Measurements from ENCODE around the gene ZFP36. TPM values are rescaled to one million over a fixed set of nuclear protein-coding genes. Genes with fewer than 3 reads are reported as not detected.

The ZFP36 gene
- total RNA-seq, 1 donor from 2014 or later = 141 TPM

DNA sequence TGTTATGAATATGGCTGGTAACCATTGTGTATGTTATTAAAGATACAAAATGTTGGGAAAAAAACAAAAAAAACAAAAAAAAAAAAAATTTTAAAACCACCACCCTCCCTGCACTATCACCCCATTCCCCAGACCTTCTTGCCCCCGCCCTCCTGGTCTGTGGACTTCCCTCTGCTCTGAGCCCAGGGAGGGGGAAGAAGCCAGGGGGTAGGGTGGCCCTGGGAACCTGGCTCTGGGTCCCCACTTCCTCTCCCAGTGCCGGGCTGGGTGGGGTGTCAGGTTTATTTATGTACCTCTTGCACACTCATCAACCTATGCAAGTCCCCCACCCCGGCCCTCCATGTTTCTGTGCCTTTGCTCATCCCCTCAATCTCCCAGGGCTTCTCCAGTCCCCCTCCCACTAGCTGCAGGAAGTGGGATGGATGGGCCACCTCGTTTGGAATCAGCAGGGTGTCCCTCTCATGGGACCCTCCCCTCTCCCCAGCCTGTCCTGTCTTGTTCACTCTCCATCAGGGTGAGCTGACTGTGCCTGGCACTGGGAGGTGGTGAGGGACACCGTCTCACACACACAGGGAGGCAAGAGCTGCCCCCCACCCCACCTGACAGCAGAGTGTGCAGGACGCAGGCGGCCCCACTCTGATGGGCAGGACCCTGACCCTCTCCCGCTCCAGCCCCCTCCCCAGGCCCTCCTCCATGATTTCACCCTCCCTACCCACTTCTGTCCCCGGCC lies 21.6 kb upstream of the ZFP36 start:
- ATAC-seq = no peak

DNA sequence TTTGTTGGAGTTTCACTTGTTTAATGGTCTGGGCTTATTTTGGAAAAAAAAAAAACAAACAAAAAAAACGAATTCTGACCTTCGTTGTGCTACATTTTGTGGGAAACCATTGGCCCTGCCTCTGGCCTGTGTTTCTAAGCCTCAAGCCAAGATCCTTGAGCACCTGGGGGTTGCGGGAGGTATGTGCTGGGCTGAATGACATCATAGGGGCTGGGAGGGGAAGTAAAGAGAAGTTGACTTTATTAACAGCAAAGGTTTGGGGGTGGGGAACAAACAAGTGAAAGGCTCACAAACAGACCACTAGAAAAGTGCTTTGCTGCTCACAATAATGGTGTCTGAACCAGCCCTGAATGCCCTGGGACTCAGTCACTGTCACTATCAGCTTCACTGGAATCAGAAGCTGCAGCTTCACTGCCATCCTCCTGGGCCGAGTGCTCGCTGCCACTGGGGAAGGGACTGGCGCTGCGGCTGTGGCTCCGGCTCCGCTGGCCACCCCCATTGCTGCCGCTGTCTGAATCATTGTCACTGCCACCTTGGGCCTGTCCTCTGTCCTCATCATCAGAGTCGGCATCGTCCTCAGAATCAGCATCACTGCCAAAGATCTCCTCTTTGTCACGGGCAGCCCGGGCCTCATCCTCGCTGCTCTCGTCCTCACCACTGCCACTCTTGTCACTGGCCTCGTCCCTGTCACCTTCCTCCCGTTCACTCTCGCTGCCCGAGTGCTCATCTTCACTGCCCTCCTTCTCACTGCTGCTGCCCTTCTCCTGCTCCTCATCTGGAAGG lies 20.8 kb upstream of the ZFP36 start:
- no peak for ATAC-seq

DNA sequence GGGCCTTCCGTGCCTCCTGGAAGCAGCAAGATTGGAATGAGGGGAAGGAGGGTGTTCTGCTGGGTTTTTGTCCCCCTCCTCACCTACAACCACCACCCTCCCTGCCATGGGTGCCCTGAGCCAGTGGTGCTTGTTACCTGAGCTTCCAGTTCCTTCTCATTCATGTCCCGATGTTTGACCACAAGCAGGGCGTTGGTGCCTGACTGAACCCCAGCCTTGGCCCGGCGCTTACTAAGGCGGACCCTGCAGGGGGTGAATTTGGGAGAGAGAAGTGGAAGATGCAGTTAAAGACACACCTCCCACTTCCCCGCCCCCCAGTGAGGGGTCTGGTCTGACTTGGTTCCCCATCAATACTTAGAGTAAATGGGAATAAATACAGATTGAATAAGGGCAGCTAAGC lies 20.1 kb upstream of the ZFP36 start:
- ATAC-seq = no peak

DNA sequence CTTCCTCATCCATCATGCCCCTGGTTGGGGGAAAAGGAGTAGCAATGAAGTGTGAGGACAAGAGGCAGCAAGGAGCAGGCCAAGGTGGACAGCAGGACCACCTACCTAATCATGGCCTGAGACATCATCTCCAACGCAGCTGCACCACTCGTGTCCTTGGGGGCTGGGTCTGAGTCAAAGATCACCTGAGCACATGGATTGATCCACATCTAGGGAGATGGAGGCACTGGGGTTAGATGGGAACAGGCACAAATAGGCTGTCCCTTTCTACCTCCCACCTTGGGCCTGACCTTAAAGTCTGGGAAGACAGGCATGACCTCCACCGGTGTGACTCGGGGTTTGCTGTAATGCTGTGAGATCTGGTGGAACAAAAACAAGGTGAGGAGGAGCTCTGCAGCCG lies 18.0 kb upstream of the ZFP36 start:
- ATAC-seq = no peak

DNA sequence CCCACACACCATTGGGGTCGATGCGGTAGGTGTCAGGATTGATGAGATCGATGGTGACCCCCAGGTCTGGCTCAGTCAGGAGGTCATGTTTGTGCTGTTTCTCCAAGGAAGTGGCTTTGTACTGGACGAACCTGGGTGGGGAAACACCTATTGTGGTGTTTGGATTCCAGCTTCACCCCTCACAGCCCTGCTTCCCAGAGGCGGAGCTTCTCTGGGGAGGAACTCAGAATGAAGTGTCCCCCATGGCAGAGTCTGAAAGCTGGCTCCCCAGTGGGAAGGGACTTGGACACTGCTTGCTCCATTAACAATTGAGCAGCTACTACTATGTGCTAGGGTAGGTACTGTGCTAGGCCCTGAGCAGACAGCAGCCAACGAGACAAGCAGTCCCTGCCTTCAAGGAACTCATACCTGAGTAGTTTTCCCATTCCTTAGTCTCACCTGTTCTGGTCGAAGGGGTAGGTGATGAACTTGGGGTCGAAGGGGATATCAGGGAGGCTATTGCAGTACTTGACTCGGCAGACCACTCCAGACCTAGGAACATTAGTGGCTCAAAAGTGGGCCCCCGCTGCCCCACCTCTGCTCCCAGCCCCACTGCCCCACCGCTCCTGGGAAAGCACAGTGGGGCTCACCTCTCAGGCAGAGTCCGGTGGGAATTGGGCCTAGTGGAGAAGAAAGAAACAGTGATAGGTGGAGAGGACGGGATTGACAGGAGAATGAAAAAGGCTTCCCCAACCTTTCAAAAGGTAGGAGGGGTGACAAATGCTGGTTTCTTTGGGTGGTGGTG lies 16.8 kb upstream of the ZFP36 start:
- ATAC-seq = no peak

DNA sequence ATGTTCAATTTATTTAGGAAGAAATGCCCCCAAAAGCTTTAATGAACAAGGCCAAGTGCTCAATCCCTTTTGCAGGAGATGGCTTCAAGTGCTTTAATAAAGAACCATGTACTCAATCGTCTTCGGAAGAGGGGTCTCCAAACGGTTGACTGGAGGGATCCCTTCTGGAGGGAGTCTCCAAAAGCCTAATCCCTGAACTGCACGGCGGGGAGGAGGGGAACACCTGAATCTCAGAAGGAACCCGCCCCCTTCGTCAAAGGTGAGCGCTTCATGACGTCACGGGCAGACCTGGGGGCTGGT lies 16.2 kb upstream of the ZFP36 start:
- ATAC-seq = peak; percentile 50

DNA sequence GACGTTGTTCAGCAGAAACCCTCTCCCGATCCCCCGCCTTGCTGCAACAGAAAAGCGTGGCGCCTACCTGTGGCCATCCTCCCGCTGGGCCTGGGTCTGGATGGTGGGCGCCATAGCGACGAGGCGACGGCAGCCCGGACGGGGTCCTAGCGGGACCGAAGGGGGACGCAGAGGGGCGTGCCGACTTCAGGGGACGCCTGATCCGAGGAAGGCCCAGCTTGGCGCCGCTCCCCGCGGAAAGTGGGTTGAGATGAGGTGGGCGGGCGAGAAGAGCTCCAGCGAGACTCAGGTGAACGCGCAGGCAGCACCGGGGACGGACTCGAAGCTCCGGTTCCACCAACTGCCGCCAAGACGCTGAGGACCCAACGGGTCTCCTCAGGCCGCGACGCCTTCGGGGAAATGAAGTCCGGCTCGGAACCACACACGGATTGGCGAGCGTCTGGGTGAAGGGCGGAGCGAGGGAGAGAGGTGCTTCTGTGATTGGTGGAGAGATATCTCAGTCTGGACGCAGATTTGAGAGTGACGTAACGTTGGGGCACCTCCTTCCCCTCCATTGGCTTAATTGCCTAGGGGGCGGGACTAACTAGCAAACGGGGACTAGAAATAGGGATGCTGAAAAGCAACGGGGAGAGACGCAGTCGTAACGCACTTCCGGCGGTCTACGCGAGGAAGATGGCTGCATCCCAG lies 15.8 kb upstream of the ZFP36 start, which contains the start of the genes MED29 and PAF1:
MED29 (plus strand) TSS at position 628 of the 687 bp plus-strand sequence; CDS start at position 673, 45 bp downstream.
PAF1 (minus strand) TSS at position 356 of the 687 bp plus-strand sequence; CDS start at position 114, 242 bp downstream.
- ATAC-seq = peak; percentile 97

DNA sequence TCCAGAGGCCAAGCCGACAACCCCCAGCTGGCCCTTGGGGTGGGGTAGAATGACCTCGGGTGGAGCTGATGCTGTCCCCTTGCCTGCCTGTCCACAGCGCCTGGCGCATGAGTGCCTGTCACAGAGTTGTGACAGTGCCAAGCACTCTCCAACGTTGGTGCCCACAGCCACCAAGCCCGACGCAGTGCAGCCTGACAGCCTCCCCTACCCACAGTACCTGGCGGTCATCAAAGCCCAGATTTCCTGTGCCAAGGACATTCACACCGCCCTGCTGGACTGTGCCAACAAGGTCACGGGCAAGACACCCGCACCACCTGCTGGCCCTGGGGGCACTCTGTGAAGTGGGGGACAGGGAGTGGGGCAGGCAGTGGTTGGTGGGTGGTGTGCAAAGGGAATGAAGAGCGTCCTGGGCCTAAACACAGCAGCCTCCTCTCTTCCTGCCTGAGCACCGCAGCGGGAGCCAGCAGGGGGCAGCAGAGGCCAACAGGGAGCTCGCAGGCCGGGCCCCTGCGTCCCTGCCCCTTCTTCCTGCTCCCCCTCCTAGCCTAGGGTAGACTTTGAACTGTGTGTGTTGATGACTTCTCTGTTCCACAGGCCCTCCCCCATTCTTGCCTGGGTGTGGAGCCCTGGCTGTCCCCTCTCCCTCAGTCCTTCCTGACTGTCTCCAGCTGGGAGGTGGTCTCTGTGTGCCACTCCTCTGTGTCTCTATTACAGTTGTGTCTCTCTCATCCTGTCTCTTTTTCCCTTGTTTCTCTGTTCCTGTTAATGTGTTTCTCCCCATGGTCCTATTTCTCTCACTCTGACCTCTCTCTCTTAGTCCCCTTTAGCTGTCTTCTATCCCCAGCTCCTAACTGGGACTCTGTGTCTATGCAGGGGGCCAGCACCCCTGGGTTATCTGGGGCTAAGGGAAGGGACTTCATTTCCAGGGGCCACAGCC lies 9.0 kb upstream of the ZFP36 start:
- peak; percentile 75 for ATAC-seq

DNA sequence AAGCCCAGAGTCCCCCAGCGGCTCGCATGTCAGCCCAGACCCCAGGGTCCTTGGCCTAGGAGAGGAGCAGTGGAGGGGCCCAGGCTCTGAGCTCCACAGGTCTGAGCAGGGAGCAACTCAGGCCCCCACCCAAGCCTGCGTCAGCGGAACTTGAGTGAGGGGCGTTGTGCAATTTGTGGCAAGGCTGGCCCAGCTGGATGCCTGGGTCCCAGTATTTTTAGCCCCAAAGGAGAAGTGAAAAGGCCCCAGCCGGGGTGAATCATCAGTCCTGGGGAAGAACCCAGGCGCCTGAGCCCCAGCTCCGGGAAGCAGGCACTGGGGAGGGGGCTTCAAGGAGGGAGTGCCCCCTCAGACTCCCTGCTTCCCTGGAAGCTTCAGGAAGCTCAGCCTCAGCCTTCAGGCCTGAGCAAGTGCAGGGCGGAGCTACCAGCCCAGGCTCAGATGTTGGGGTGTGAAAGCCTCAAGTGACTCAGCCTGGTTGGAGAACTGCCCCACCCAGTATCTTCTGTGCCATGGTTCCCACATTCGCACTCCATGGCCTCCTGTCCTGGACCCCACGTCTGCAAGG lies 8.3 kb upstream of the ZFP36 start:
- ATAC-seq = peak; percentile 65

DNA sequence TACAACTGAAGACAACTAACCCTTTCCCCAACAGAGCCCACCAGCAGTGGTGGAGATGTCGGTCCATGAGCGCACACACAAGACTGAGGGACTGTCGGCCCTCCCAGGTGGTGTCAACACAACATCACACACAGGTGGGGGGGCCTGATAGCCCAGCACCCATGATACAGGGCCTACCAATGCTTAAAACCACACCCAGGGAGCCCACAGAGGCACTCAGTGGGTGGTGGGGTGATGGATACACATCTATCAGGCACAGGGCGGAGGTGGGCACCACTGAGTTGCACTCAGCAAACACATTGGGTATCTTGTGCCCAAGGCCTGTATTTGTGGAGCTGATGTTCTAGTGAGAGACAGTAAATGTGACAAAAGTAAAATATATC lies 7.0 kb upstream of the ZFP36 start:
- ATAC-seq = no peak

DNA sequence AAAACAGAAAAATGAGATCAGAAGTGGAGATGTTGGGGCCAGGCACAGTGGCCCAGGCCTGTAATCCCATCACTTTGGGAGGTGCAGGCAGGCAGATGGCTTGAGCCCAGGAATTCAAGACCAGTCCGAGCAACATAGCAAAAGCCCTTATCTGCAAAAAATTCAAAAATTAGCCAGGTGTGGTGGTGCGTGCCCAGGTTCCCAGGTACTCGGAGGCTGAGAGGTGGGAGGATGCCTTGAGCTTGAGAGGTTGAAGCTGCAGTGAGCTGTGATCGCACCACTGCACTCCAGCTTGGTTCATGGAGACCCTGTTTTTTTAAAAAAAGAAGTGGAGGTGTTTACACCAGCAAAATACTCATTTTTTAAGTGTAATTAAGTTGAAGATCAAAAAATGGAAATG lies 6.6 kb upstream of the ZFP36 start:
- no peak for ATAC-seq

DNA sequence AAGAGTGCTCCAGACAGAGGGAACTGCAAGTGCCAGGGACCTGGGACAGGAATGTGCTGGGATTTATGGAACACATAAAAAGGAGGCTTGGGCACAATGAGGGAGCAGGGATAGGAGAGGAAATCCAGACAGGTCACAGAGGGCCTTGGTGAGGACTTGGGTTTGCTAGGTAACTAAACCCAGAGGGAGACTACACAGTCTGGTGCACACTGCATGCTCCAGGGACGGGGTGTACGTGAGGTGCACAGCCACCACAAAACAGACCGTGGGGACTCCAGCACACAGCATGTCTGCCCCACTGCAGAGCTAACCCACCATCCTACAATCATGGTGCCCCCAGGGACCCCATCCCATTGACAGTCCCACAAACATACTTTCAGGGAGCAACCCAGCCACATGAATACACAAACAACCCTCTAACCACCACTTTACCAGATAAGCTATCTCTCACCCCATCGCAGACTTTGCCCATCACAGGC lies 5.5 kb upstream of the ZFP36 start:
- ATAC-seq = no peak

DNA sequence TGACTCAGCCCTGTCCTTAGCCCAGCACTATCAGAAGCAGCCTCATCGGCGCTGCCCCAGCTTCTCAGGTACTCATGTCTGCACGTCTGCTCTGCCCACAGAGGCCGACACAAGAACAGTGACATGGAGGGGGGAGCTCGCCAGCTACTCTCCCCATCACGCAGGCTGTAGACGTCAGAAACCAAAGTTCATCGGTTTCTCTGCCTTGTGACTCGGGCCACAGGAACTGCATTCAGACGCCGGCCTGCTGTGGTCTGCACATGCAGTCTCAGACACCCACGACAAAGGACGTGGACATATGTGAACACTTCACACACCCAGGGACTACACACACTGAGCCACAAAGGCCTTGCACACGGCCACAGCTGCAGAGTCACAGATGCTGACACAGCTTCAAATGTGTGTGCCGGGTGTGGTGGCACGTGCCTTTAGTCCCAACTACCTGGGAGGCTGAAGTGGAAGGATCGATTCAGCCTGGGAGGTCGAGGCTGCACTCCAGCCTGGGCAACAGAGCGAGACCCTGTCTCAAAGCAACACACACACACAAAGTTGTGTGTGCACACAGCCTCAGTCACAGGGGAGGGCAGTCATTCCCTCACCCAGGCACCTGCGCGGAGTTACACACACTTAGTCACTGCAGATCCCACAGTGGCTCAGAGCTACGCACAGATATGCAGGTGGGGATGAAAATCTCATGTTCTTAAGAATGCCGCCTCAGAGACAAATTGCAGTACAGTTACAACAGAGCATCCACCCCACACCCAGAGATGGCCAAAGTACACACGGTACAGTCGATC lies 4.9 kb upstream of the ZFP36 start:
- ATAC-seq = peak; percentile 27

DNA sequence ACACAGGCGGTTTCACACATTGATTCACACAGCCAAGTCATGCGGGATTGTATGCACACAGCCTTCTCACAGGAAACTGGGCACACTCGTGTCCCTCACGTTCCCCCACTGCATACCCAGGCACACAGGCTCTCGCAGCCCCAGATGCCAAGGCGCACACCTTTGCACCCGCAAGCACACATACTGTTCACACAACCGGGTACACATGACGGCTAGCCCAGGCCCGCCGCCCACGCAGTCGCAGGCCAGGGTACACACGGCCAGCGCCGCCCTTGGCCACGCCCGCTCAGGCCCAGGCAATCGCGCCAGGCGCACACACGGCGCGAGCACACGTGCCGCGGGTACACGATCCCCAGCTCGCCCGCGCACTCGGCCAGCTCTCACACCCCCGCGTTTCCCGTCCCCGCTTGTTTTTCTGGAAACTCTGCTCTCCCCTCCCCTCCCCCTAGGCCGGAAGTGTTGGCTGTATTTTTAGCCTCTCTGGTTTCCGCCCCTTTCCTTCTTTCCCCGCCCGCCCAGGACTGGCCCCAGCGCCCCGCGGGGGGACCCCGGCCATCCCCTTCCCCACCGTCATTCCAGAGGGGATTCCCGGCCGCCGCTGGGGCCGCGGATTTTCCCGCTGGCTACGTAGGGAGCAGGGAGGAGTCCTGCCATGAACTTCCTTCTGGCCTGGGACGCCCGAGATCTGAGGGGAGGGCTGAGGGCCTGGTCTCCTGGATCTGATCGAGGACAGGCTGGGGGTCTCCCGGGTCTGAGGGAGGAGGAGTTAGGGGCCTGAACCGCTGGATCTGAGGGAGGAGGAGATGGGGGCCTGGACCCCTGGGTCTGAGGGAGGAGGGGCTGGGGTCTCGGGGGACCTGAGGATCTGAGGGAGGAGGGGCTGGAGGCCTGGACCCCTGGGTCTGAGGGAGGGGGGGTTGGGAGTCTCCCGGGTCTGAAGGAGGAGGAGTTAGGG lies 4.0 kb upstream of the ZFP36 start:
- ATAC-seq = peak; percentile 46

DNA sequence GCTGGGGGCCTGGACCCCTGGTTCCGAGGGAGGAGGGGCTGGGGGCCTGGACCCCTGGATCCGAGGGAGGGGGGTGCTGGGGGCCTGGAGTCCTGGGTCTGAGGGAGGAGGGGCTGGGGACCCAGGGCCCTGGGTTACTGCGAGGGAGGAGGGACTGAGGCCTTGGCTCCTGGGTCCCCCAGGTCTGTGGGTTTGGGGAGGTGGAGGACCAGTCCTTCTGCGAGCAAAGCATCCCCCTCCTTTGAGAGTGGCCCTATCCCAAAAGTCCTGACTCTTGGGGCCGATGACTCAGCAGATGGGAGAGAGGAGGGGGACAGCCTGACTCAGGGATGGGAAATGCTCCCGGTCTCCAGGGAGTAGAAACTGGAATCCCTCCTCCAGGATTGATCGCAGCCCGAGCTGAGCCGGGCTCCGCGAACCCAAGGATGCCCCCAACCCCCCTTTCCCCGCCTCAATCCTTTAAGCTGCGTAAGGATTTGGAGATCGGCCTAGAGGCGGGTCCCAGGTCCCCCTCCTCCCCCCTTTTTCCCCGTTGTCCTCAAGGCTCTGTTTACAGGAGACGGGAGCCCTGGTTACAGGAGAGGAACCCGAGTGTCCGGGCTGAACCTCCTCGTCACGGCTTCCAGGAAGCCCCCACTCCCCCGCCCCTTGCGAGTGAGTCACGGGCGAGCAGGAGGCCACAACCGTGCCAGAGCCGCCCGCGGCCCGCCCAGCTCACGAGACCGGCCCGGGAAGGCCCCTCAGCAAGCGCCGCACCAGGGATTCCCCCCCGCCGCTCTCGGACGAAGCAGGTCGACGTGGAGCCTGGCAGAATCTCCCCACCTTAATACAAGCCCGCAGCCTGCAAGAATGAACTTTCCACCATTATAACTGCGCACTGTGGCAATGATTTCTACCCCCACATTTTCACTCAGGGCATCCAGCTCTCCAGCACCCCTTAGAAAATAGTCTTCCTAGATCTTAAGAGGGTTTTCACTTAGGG lies 3.0 kb upstream of the ZFP36 start:
- ATAC-seq = peak; percentile 53

DNA sequence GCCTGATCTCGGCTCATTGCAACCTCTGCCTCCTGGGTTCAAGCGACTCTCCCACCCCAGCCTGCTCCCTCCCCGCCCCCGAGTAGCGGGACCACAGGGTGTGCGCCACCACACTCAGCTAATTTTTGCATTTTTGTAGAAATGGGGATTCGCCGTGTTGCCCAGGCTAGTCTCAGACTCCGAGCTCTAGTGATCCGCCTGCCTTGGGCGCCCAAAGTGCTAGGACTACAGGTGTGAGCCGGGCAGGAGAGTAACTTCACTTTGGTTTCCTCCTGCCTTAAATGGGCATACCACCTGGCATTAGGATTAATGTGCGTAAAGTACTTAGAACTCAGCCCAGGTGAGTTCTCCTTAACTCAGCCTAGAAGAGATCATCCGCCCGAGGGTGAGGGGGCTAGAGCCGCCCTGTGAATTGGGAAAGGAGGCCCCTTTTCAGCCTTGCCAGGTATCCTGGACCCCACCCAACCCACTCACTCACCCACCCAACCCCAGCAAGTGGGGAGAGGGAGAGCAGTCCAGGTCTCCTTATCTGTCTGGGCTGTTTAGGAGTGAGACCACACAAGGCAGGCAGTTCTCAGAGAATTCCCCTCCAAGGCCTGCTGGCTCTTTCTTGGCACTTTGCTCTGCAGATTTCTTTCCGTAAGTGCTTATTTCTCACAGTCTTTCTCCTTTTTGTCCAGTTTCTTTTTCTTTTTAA lies 1.2 kb upstream of the ZFP36 start:
- no peak for ATAC-seq

Measured in esophagus mucosa (tissue), 1 donor.